ENCODE measurements around the gene DHRS3. TPM values are rescaled to one million over a fixed set of nuclear protein-coding genes. Genes with fewer than 3 reads are reported as not detected.
A peak's percentile ranks its signal among the peaks of the same experiment; 100 is the strongest.

The DHRS3 gene
- total RNA-seq, 1 donor from 2014 or later: 111 TPM

- peaks cover 0 to 4% of the 10 kb centered on the region in 2 donors for H3K36me3 ChIP-seq
Observed at GRCh38 chr1:12585536-12585935, 32.5 kb downstream of the DHRS3 start.

DNA sequence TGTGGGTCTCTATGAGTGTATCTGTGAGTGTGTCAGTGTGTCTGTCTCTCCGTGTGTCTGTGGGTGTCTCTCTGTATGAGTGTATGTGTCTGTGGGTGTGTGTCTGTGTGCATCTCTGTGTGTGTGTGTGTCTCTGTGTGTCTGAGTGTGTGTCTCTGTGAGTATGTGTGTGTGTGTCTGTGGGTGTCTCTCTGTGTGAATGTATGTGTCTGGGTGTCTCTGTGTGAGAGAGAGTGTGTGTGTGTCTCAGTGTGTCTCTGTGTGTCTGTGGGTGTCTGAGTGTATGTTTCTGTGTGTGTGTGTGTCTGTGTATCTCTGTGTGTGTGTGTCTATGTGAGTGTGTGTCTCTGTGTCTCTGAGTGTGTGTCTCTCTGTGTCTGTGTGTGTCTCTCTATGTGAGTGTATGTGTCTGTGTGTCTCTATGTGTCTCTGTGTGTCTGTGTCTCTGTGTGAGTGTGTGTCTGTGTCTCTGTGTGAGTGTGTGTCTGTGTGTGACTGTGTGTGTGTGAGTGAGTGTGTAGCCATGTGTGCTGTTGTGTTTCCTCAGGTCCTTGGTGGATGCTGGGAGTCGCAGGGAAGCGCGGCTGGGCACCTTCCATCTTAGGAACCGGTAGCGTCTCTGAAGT, 33.0 kb downstream of the DHRS3 start:
- Histone ChIP-seq H3K27ac (peak overlapping the region; percentile 25), H3K4me1 (peaks cover 55% of the 10 kb centered on the region)

More at GRCh38 chr1:12585536-12585935, 32.5 kb downstream of the DHRS3 start:
- H3K27ac ChIP-seq: peak overlapping the region; percentile 25
- H3K4me1 ChIP-seq: peaks cover 56% of the 10 kb centered on the region
- no peak for DNase-seq (ENCODE audit: extremely low spot score in 2 of 2)
- no peaks in the 10 kb centered on the region for H3K9me3 ChIP-seq
- TF ChIP-seq, protein P1, sequence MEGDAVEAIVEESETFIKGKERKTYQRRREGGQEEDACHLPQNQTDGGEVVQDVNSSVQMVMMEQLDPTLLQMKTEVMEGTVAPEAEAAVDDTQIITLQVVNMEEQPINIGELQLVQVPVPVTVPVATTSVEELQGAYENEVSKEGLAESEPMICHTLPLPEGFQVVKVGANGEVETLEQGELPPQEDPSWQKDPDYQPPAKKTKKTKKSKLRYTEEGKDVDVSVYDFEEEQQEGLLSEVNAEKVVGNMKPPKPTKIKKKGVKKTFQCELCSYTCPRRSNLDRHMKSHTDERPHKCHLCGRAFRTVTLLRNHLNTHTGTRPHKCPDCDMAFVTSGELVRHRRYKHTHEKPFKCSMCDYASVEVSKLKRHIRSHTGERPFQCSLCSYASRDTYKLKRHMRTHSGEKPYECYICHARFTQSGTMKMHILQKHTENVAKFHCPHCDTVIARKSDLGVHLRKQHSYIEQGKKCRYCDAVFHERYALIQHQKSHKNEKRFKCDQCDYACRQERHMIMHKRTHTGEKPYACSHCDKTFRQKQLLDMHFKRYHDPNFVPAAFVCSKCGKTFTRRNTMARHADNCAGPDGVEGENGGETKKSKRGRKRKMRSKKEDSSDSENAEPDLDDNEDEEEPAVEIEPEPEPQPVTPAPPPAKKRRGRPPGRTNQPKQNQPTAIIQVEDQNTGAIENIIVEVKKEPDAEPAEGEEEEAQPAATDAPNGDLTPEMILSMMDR (IDR thresholded peaks at IDR 0.05): no peak
- TF ChIP-seq POLR2AphosphoS5 (IDR thresholded peaks at IDR 0.05; ENCODE audit: insufficient read depth in 1 of 2, low read depth in 1 of 2) (no peak), POLR2A (IDR thresholded peaks at IDR 0.05) (no peak)
- no peak overlapping the region for H3K4me3 ChIP-seq
- no peaks in the 10 kb centered on the region for H3K27me3 ChIP-seq
- intact Hi-C loops (cut with DNase I): no loop called here

GRCh38 chr1:12583484-12583883, 34.5 kb downstream of the DHRS3 start:
- H3K36me3 ChIP-seq: peaks cover 0 to 22% of the 10 kb centered on the region in 2 donors
- no peaks in the 10 kb centered on the region for H3K9me3 ChIP-seq
- peaks cover 39% of the 10 kb centered on the region for H3K4me1 ChIP-seq

More for the DNA sequence above, 33.0 kb downstream of the DHRS3 start:
- DNase-seq (ENCODE audit: extremely low spot score in 2 of 2): no peak
- peaks cover 0 to 7% of the 10 kb centered on the region in 2 donors for H3K36me3 ChIP-seq
- H3K4me3 ChIP-seq: no peak overlapping the region
- TF ChIP-seq, protein P1 (IDR thresholded peaks at IDR 0.05): no peak
- H3K27me3 ChIP-seq: no peaks in the 10 kb centered on the region
- H3K9me3 ChIP-seq: no peaks in the 10 kb centered on the region
- intact Hi-C loops (cut with DNase I): no loop called here

GRCh38 chr1:12582649-12583048, 35.4 kb downstream of the DHRS3 start:
- H3K4me1 ChIP-seq: peaks cover 31% of the 10 kb centered on the region
- H3K36me3 ChIP-seq: peaks cover 0 to 30% of the 10 kb centered on the region in 2 donors

More at GRCh38 chr1:12583484-12583883, 34.5 kb downstream of the DHRS3 start:
- DNase-seq (ENCODE audit: extremely low spot score in 2 of 2): no peak
- Histone ChIP-seq H3K4me3 (no peak overlapping the region), H3K27me3 (no peaks in the 10 kb centered on the region), H3K27ac (no peak overlapping the region)
- intact Hi-C loops (cut with DNase I): no loop called here
- no peak for TF ChIP-seq POLR2AphosphoS5 (IDR thresholded peaks at IDR 0.05; ENCODE audit: insufficient read depth in 1 of 2, low read depth in 1 of 2)
- no peak for TF ChIP-seq POLR2A (IDR thresholded peaks at IDR 0.05)
- TF ChIP-seq, protein P1 (IDR thresholded peaks at IDR 0.05): no peak

GRCh38 chr1:12581179-12581578, 36.8 kb downstream of the DHRS3 start:
- no peak for DNase-seq (ENCODE audit: extremely low spot score in 2 of 2)
- H3K4me1 ChIP-seq: peaks cover 25% of the 10 kb centered on the region
- H3K27ac ChIP-seq: peak overlapping the region; percentile 42
- intact Hi-C loops (cut with DNase I): no loop called here
- peaks cover 0 to 41% of the 10 kb centered on the region in 2 donors for H3K36me3 ChIP-seq
- no peak overlapping the region for H3K4me3 ChIP-seq
- no peaks in the 10 kb centered on the region for H3K27me3 ChIP-seq
- TF ChIP-seq POLR2A (IDR thresholded peaks at IDR 0.05) (no peak), POLR2AphosphoS5 (IDR thresholded peaks at IDR 0.05; ENCODE audit: insufficient read depth in 1 of 2, low read depth in 1 of 2) (no peak)
- TF ChIP-seq, protein P1 (IDR thresholded peaks at IDR 0.05): no peak
- H3K9me3 ChIP-seq: no peaks in the 10 kb centered on the region

More at GRCh38 chr1:12582649-12583048, 35.4 kb downstream of the DHRS3 start:
- Histone ChIP-seq H3K4me3 (no peak overlapping the region), H3K9me3 (no peaks in the 10 kb centered on the region), H3K27me3 (no peaks in the 10 kb centered on the region), H3K27ac (no peak overlapping the region)
- no peak for DNase-seq (ENCODE audit: extremely low spot score in 2 of 2)
- TF ChIP-seq POLR2AphosphoS5 (IDR thresholded peaks at IDR 0.05; ENCODE audit: insufficient read depth in 1 of 2, low read depth in 1 of 2) (no peak), POLR2A (IDR thresholded peaks at IDR 0.05) (no peak)
- TF ChIP-seq, protein P1 (IDR thresholded peaks at IDR 0.05): no peak
- intact Hi-C loops (cut with DNase I): no loop called here

All from vagina (tissue), 2 donors.